Upper lobe of right lung (tissue), 1 donor: ENCODE data around the gene MXRA8. TPM values are rescaled to one million over a fixed set of nuclear protein-coding genes. Genes with fewer than 3 reads are reported as not detected.

Experiments
- ATAC-seq: fragments of 200-7000 bp; cut with Tn5 transposase; one replicate; pipeline ENCODE4 v1.9.1; 2020; ENCODE audit warnings: mild to moderate bottlenecking, moderate library complexity
- DNase-seq: peaks from one replicate; pipeline ENCODE4 v3.0.0-alpha.2; 2020
- H3K27ac ChIP-seq: fragments of 200-600 bp; one replicate; pipeline ENCODE4 v1.8.0; 2022
- H3K27me3 ChIP-seq: fragments of 200-600 bp; one replicate; pipeline ENCODE4 v1.8.0; 2022; ENCODE audit warnings: mild to moderate bottlenecking
- H3K36me3 ChIP-seq: fragments of 200-600 bp; one replicate; pipeline ENCODE4 v1.8.0; 2022
- H3K4me1 ChIP-seq: fragments of 200-600 bp; one replicate; pipeline ENCODE4 v1.8.0; 2022
- H3K4me3 ChIP-seq: fragments of 200-600 bp; one replicate; pipeline ENCODE4 v1.8.0; 2022; ENCODE audit warnings: mild to moderate bottlenecking
- H3K9me3 ChIP-seq: fragments of 200-600 bp; one replicate; pipeline ENCODE4 v1.8.0; 2022
- CTCF ChIP-seq: fragments of 200-600 bp; IDR thresholded peaks from one replicate; pipeline ENCODE4 v1.8.0; 2022; ENCODE audit warnings: antibody characterized with exemption
- intact Hi-C: fragments of 100-400 bp; cut with DNase I; formaldehyde crosslinking; loops from one replicate; pipeline ENCODE4 v1.11.0; 2022
- total RNA-seq: library from RNA; stranded (reverse); fragmentation: NEBNext Ultra II Directional; extraction: Animal tissue kit (Norgen Biotek cat#: 25700); gene quantifications from one replicate; pipeline ENCODE4 v1.2.1, GENCODE V29; 2021
- donor health status: DM: no; HTN: yes; CAD: no; lungs with severe emphysema.

MXRA8 gene
- total RNA-seq, 1 donor from 2014 or later, result 66.3 TPM

- peaks cover 8% of the 10 kb centered on the region for H3K4me1 ChIP-seq
- intact Hi-C loops, result no loop called here
- TF ChIP-seq CTCF, result no peak
- H3K27ac ChIP-seq, result no peak overlapping the region
- H3K4me3 ChIP-seq, result no peak overlapping the region
- peaks cover 95% of the 10 kb centered on the region for H3K36me3 ChIP-seq
- no peaks in the 10 kb centered on the region for H3K9me3 ChIP-seq
- no peaks in the 10 kb centered on the region for H3K27me3 ChIP-seq
- ATAC-seq (no peak), DNase-seq (no peak)
These were observed 34.7 kb upstream of the MXRA8 start for GRCh38 chr1:1393014-1393413.

- DNase-seq (no peak), ATAC-seq (no peak)
- no peaks in the 10 kb centered on the region for H3K9me3 ChIP-seq
- H3K4me3 ChIP-seq, result no peak overlapping the region
- no peak for TF ChIP-seq CTCF
- H3K27ac ChIP-seq, result peak overlapping the region; percentile 36
- H3K36me3 ChIP-seq, result peaks cover 99% of the 10 kb centered on the region
- H3K27me3 ChIP-seq, result no peaks in the 10 kb centered on the region
- intact Hi-C loops, result no loop called here
- no peaks in the 10 kb centered on the region for H3K4me1 ChIP-seq
These were observed 32.9 kb upstream of the MXRA8 start for GRCh38 chr1:1391225-1391624.

GRCh38 chr1:1390675-1391074 is 32.3 kb upstream of the MXRA8 start:
- DNase-seq (no peak), ATAC-seq (no peak)
- Histone ChIP-seq H3K36me3 (peaks cover 100% of the 10 kb centered on the region), H3K27me3 (no peaks in the 10 kb centered on the region), H3K9me3 (no peaks in the 10 kb centered on the region), H3K4me3 (no peak overlapping the region), H3K27ac (no peak overlapping the region), H3K4me1 (no peaks in the 10 kb centered on the region)
- no peak for TF ChIP-seq CTCF
- intact Hi-C loops, result no loop called here

GRCh38 chr1:1388078-1388472 is 29.7 kb upstream of the MXRA8 start:
- no peak overlapping the region for H3K27ac ChIP-seq
- peaks cover 78% of the 10 kb centered on the region for H3K36me3 ChIP-seq
- H3K9me3 ChIP-seq, result no peaks in the 10 kb centered on the region
- DNase-seq, result no peak
- no peak for ATAC-seq
- intact Hi-C loops, result no loop called here
- H3K27me3 ChIP-seq, result no peaks in the 10 kb centered on the region
- no peaks in the 10 kb centered on the region for H3K4me1 ChIP-seq
- TF ChIP-seq CTCF, result no peak
- H3K4me3 ChIP-seq, result no peak overlapping the region

- ATAC-seq (no peak), DNase-seq (no peak)
- H3K4me1 ChIP-seq, result no peaks in the 10 kb centered on the region
- no peak overlapping the region for H3K27ac ChIP-seq
- H3K9me3 ChIP-seq, result no peaks in the 10 kb centered on the region
- peaks cover 71% of the 10 kb centered on the region for H3K36me3 ChIP-seq
- no peak overlapping the region for H3K4me3 ChIP-seq
- intact Hi-C loops, result no loop called here
- no peak for TF ChIP-seq CTCF
- no peaks in the 10 kb centered on the region for H3K27me3 ChIP-seq
These were observed 29.0 kb upstream of the MXRA8 start for GRCh38 chr1:1387098-1388077.
